Thoracic aorta (tissue), 2 donors: ENCODE data around the gene RFPL3. TPM values are rescaled to one million over a fixed set of nuclear protein-coding genes. Genes with fewer than 3 reads are reported as not detected.

Experiments used
- ATAC-seq: fragments of 150-250 bp; one replicate; pipeline ENCODE4 v1.8.0; 2017; ENCODE audit warnings: low read depth; ENCODE audit not compliant: insufficient number of reproducible peaks, low FRiP score
- DNase-seq: peaks from one replicate; pipeline ENCODE4 v3.0.0-alpha.2; 2020; ENCODE audit warnings: low spot score
- H3K27ac ChIP-seq, 2 donors: fragments of 200-600 bp; sonication (generic); 1 replicate in 1 of 2; 2 replicates in 1 of 2; pipeline ENCODE4 v1.5.1; 2016; ENCODE audit warnings: mild to moderate bottlenecking in 2 of 2, moderate library complexity in 2 of 2
- H3K27me3 ChIP-seq: fragments of 200-600 bp; sonication (generic); replicated peaks from 2 replicates; pipeline ENCODE4 v1.6.0; 2016; ENCODE audit warnings: mild to moderate bottlenecking; ENCODE audit not compliant: insufficient read depth
- H3K36me3 ChIP-seq: fragments of 200-600 bp; sonication (generic); one replicate; pipeline ENCODE4 v1.5.1; 2016
- H3K4me1 ChIP-seq, 2 donors: fragments of 200-600 bp; sonication (generic); 1 replicate in 1 of 2; 2 replicates in 1 of 2; pipeline versions ENCODE4 v1.5.1 to v1.6.0; 2016; ENCODE audit warnings: low read depth in 2 of 2, mild to moderate bottlenecking in 1 of 2; ENCODE audit not compliant: control insufficient read depth in 1 of 2
- H3K4me3 ChIP-seq: fragments of 200-600 bp; sonication (generic); 2 replicates; pipeline ENCODE4 v1.5.1; 2016; ENCODE audit warnings: mild to moderate bottlenecking
- H3K9me3 ChIP-seq: fragments of 200-600 bp; sonication (generic); 2 replicates; pipeline ENCODE4 v1.5.1; 2016
- total RNA-seq, 2 donors: library from RNA; depleted of rRNA; stranded (reverse); fragments of >200 nt; gene quantifications; one replicate each; pipeline versions ENCODE4 v1.1.0 to v1.2.3, GENCODE V29; 2016
- TF ChIP-seq, protein P1 (sequence below): fragments of 200-600 bp; sonication (generic); IDR thresholded peaks from one replicate; pipeline ENCODE4 v1.5.1; 2019; ENCODE audit warnings: antibody characterized with exemption

The RFPL3 gene
- total RNA-seq, 2 donors from 2014 or later = not detected

DNA sequence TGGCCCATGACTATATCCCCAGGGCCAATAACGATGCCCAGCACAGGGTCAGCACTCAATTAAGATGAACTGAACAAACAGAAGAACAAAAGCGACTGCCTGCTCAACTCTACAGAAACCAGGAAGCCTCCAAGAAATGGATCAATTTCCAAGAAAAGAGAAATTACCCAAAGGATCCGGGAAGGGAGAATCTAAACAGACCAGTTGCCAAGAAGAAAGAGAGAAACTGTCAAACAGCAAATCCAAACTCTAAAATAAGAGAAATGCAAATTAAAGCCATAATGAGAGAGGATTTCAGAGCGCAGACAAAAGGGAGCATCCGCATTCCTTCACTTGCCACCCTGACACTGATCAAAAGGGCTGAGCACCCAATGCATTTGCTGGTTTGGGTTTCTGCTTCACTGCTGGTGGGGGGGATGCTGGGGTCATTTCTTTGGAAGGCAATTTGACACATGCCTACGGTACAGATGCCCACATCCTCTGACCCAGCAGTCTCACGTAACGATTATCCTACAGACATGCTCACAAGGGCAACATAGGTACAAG is 37.7 kb upstream of the RFPL3 start:
- no peak overlapping the region for H3K27ac ChIP-seq
- no peaks in the 10 kb centered on the region for H3K9me3 ChIP-seq
- DNase-seq = no peak
- no peaks in the 10 kb centered on the region for H3K4me1 ChIP-seq
- no peaks in the 10 kb centered on the region for H3K36me3 ChIP-seq
- no peak overlapping the region for H3K4me3 ChIP-seq
- TF ChIP-seq, protein P1, sequence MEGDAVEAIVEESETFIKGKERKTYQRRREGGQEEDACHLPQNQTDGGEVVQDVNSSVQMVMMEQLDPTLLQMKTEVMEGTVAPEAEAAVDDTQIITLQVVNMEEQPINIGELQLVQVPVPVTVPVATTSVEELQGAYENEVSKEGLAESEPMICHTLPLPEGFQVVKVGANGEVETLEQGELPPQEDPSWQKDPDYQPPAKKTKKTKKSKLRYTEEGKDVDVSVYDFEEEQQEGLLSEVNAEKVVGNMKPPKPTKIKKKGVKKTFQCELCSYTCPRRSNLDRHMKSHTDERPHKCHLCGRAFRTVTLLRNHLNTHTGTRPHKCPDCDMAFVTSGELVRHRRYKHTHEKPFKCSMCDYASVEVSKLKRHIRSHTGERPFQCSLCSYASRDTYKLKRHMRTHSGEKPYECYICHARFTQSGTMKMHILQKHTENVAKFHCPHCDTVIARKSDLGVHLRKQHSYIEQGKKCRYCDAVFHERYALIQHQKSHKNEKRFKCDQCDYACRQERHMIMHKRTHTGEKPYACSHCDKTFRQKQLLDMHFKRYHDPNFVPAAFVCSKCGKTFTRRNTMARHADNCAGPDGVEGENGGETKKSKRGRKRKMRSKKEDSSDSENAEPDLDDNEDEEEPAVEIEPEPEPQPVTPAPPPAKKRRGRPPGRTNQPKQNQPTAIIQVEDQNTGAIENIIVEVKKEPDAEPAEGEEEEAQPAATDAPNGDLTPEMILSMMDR = no peak
- ATAC-seq = no peak
- no peaks in the 10 kb centered on the region for H3K27me3 ChIP-seq

DNA sequence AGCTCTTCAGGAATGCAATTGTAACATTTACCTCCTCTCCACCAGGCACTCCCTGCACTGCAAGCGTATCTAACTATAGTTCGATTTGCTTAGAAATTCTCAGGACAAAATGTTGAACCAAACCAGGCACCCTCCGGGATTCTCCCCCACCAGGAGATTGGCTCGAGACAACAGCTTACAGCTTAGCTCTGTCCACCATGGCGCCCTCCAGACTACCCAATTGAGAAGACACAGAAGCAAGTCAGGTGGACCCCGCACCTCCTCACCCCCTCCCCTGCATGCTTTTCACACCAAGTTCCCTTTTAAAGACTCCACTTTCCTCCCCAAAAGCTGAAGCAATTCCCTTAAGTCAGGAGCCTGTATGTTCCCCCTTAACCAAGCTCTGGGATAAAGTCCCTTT is 34.7 kb upstream of the RFPL3 start:
- no peak overlapping the region for H3K27ac ChIP-seq
- DNase-seq (no peak), ATAC-seq (no peak)
- H3K4me1 ChIP-seq = no peaks in the 10 kb centered on the region
- no peaks in the 10 kb centered on the region for H3K36me3 ChIP-seq
- no peak overlapping the region for H3K4me3 ChIP-seq
- no peaks in the 10 kb centered on the region for H3K9me3 ChIP-seq
- TF ChIP-seq, protein P1 = no peak
- no peaks in the 10 kb centered on the region for H3K27me3 ChIP-seq

DNA sequence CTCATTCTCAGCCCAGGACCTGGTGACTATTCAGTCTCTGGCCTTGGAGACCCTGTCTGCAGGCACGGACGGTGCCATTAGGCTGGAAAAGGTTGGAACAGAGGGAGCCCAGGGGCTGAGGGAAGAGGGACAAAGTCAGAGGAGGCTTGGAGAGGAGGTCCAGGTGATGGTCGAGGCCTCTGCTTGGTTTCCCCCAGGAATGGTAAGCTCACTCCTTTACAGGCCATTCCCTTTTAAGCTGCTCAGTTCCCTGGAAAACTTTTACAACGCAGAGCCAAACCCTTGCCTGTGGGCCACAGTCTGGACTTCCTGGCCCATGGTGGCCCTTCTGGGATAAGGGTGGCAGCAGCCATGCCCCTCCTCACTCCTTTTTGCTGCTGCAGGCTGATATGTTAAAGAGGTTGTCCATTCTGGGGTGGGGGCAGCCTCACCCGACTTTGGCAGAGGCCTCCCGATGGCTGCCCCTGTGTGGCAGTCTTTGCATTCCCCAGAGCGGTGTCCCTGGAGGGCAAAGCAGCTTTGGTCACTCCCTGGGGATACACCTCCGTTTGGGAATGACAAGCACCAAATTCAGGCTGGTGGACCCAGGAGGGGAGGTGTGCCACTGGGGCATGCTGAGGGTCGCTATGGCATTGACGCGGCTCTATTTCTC is 34.0 kb upstream of the RFPL3 start:
- Histone ChIP-seq H3K27ac (no peak overlapping the region), H3K4me1 (no peaks in the 10 kb centered on the region), H3K27me3 (no peaks in the 10 kb centered on the region), H3K9me3 (no peaks in the 10 kb centered on the region), H3K36me3 (no peaks in the 10 kb centered on the region), H3K4me3 (no peak overlapping the region)
- TF ChIP-seq, protein P1 = no peak
- no peak for ATAC-seq
- DNase-seq = no peak

DNA sequence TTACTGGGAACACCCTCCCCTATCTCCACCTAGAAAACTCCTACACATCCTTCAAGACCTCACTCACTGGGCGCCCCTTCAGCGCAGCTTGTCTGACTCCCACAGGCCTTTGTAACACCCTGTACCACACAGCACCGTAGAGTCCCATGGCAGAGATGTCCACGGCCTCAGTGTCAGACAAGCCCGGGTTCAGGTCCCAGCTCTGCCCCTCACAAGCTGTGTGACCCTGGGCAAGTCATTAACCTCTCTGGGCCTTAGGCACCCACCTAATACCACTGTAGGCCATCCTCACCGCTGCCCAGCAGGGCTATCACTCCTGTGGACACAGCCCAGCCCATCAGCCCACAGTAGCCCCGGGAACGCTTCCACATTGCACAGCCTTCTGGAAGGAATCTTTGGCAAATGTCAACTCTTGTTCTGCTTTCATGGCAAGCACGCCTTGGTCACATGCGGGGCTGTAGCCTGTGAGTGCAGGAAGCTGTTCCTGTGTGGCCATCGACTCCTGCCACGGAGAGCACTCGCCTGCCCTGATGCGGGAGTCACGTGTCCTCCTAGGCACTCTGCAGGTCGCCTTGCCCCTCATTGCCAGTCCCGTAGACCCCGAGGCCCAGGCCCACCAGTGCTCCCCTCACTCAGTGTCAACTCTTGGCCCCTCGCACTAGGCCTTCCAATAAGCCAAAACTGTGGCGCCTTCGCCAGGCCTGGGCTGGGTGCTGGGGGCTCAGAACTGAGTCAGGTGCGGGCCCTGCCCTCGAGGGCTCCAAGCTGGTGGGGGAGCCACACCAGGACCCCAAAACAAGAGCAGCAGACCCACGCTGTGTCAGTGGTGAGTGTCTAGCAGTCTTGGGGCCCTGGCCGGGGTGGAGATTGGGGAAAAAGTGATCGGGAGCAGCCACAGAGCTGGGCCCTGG is 32.9 kb upstream of the RFPL3 start:
- TF ChIP-seq, protein P1 = no peak

DNA sequence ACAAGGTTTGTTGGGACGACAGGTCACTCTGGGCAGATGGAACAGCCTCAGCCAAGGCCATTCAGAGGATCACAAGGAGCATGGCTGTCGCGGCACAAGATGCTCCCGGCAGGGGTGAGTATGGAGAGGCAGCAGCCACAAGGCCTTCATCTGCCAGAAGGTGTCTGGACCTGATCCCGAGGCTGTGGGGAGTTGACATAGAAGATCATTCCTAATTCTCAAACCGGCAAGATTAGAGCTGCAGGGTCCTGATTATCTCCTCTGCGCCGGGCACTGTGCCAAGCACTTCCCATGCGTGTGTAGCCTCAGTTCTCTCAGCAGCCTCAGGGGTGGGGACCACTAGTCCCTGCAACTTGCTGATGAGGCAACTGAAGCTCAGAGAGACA is 32.3 kb upstream of the RFPL3 start:
- DNase-seq (no peak), ATAC-seq (no peak)
- H3K4me3 ChIP-seq = no peak overlapping the region
- H3K27ac ChIP-seq = no peak overlapping the region
- no peaks in the 10 kb centered on the region for H3K27me3 ChIP-seq
- TF ChIP-seq, protein P1 = no peak
- no peaks in the 10 kb centered on the region for H3K4me1 ChIP-seq
- H3K36me3 ChIP-seq = no peaks in the 10 kb centered on the region
- no peaks in the 10 kb centered on the region for H3K9me3 ChIP-seq

More for the DNA sequence above, 32.9 kb upstream of the RFPL3 start:
- no peak for ATAC-seq
- Histone ChIP-seq H3K4me1 (no peaks in the 10 kb centered on the region), H3K27me3 (no peaks in the 10 kb centered on the region), H3K9me3 (no peaks in the 10 kb centered on the region), H3K27ac (no peak overlapping the region), H3K36me3 (no peaks in the 10 kb centered on the region), H3K4me3 (no peak overlapping the region)
- DNase-seq = no peak
